ENCODE data around the gene SLC16A10.
"Not testable (repeated sequence)": the region's sequence is repeated elsewhere in the genome, so short reads cannot be mapped to it uniquely, and the experiment has no call there.

SLC16A10 gene

GRCh38 chr6:111057074-111057752, 30.1 kb upstream of the SLC16A10 start:
- TF ChIP-seq, protein P1, sequence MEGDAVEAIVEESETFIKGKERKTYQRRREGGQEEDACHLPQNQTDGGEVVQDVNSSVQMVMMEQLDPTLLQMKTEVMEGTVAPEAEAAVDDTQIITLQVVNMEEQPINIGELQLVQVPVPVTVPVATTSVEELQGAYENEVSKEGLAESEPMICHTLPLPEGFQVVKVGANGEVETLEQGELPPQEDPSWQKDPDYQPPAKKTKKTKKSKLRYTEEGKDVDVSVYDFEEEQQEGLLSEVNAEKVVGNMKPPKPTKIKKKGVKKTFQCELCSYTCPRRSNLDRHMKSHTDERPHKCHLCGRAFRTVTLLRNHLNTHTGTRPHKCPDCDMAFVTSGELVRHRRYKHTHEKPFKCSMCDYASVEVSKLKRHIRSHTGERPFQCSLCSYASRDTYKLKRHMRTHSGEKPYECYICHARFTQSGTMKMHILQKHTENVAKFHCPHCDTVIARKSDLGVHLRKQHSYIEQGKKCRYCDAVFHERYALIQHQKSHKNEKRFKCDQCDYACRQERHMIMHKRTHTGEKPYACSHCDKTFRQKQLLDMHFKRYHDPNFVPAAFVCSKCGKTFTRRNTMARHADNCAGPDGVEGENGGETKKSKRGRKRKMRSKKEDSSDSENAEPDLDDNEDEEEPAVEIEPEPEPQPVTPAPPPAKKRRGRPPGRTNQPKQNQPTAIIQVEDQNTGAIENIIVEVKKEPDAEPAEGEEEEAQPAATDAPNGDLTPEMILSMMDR (IDR thresholded peaks at IDR 0.05; ENCODE audit: low read length, missing control alignments) = peak; percentile 90
- no peak overlapping the region for H3K4me3 ChIP-seq (replicated peaks; ENCODE audit: low read depth, low read length)
- peak; percentile 63 for DNase-seq (ENCODE audit: low read depth)

GRCh38 chr6:111061508-111061907, 25.8 kb upstream of the SLC16A10 start:
- no peak for DNase-seq (ENCODE audit: low read depth)
- H3K4me3 ChIP-seq (replicated peaks; ENCODE audit: low read depth, low read length) = no peak overlapping the region
- TF ChIP-seq, protein P1 (IDR thresholded peaks at IDR 0.05; ENCODE audit: low read length, missing control alignments) = no peak

- not testable (repeated sequence) for H3K4me3 ChIP-seq (replicated peaks; ENCODE audit: low read depth, low read length); DNase-seq (ENCODE audit: low read depth)
Measured at GRCh38 chr6:111061985-111062384, 25.3 kb upstream of the SLC16A10 start.

GRCh38 chr6:111062860-111063259, 24.4 kb upstream of the SLC16A10 start:
- not testable (repeated sequence) for DNase-seq (ENCODE audit: low read depth); H3K4me3 ChIP-seq (replicated peaks; ENCODE audit: low read depth, low read length)

DNA sequence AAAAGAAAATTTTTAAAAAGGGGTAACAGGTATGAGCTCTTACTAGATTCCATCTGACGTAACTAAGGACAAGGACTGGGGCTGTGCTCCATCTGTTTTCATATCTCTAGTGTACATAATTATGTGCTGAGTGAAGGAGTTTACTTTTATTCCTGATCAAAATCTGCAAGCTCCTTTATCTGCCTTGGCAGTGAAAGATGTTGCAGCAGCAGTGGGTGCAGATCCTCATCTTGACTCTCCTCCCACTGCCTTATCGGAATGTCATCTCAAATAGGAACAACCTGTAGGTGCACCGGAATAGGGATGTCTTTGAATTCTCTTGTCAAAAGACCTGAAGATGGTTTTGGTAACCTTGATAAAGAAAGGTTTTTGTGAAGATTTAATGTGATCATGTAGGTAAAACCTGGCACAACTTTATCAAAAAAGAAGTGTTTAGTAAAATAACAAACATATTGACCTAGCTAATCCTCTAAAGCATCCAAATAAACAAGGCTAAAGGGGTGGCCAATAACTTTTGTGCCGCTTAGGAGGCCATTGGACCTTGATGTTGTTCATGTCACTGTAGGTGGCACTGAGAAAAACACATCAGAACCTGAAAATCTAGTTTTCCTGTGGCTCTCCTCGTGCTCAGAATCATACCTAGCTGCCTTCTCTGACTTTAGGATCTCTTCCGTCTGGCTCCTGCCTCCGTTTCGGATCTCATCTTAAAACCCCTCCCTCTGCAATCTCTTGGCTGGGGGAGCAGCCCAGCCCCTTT, 19.0 kb upstream of the SLC16A10 start:
- H3K4me3 ChIP-seq (replicated peaks; ENCODE audit: low read depth, low read length) = no peak overlapping the region
- TF ChIP-seq, protein P1 (IDR thresholded peaks at IDR 0.05; ENCODE audit: low read length, missing control alignments) = no peak
- no peak for DNase-seq (ENCODE audit: low read depth)

DNA sequence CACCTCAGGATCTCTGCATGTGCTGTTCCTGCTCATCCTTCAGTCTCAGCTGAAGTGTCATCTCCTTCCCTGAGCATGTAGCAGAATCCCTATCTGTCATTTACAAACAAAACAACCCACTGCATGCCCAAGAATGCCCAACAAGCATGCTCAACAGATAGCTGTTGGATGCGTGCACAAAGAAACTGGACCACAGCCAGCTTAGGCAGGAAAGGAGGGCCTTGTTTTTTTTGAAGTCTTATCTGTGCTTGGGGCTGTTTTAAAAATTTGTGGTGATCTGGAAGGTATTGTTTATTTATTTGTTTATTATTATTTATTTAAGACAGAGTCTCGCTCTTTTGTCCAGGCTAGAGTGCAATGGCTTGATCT, 18.5 kb upstream of the SLC16A10 start:
- TF ChIP-seq, protein P1 (IDR thresholded peaks at IDR 0.05; ENCODE audit: low read length, missing control alignments) = no peak
- DNase-seq (ENCODE audit: low read depth) = no peak
- no peak overlapping the region for H3K4me3 ChIP-seq (replicated peaks; ENCODE audit: low read depth, low read length)

DNA sequence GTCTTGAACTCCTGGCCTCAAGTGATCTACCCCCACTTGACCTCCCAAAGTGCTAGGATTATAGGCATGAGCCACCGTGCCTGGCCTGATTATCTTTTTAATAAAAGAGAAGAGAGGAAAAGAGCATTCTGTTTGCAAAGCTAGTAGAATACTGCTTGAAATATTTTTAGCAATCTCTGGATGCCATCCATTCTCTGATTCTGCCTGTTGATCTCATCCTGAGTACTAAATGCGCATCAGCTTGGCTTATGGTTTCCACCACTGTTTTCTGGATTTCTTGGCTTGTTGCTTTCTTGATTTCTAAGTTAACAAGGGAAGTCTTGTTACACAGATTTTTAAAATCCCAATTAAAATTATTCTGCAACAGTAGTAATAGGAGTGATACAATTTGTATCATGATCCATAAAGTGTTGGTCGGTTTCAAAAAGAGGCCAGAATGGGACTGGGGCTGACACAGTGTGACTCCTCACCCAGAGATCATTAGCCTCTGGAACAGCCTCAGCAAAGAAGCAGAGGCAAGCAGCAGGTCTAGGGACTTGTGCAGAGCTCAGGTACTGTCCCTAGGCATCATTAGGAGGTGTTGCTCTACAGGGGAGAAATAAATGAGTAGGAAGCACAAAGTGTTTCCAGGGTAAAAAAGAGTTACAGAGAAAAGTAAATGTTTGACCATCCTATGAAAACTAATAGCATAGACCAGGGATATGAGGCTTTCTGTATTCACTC, 17.8 kb upstream of the SLC16A10 start:
- DNase-seq (ENCODE audit: low read depth) = no peak
- H3K4me3 ChIP-seq (replicated peaks; ENCODE audit: low read depth, low read length) = no peak overlapping the region
- TF ChIP-seq, protein P1 (IDR thresholded peaks at IDR 0.05; ENCODE audit: low read length, missing control alignments) = no peak
